Keratinocyte (primary cell): Measurements from ENCODE around the gene HSP90B1. TPM values are rescaled to one million over a fixed set of nuclear protein-coding genes. Genes with fewer than 3 reads are reported as not detected.

Experiments used
- DNase-seq: peaks from one replicate; pipeline ENCODE4 v3.0.0-alpha.2; 2011; ENCODE audit warnings: low read depth, missing footprints, low spot score
- FAIRE-seq: peaks from 2 replicates; lab custom pipeline; 2011; peaks lifted over from hg19 to GRCh38; lab: Jason Lieb, UNC
- H2AFZ ChIP-seq: 2 replicates; pipeline ENCODE4 v1.6.0; 2012; ENCODE audit warnings: low read length, control low read depth, inconsistent platforms; ENCODE audit not compliant: control insufficient read depth
- H3K27ac ChIP-seq: 2 replicates; pipeline ENCODE4 v1.5.1; 2011; ENCODE audit warnings: low read length; ENCODE audit not compliant: control insufficient read depth, insufficient read depth
- H3K27me3 ChIP-seq: 3 replicates; pipeline ENCODE4 v1.6.0; 2011; ENCODE audit warnings: low read length; ENCODE audit not compliant: control insufficient read depth, insufficient read depth; ENCODE audit errors: extremely low read depth
- H3K36me3 ChIP-seq, 2 experiments: 2 replicates in 1 of 2; 3 replicates in 1 of 2; pipeline ENCODE4 v1.5.1; 2011; ENCODE audit warnings: low read length in 2 of 2, mild to moderate bottlenecking in 1 of 2; ENCODE audit not compliant: control insufficient read depth in 2 of 2, insufficient read depth in 2 of 2; ENCODE audit errors: extremely low read depth in 1 of 2
- H3K4me1 ChIP-seq: 3 replicates; pipeline ENCODE4 v1.5.1; 2011; ENCODE audit warnings: low read length; ENCODE audit not compliant: control insufficient read depth, insufficient read depth; ENCODE audit errors: extremely low read depth
- H3K4me2 ChIP-seq: 3 replicates; pipeline ENCODE4 v1.6.0; 2011; ENCODE audit warnings: low read depth, low read length; ENCODE audit not compliant: control insufficient read depth, insufficient read depth; ENCODE audit errors: extremely low read depth
- H3K4me3 ChIP-seq, 3 experiments: fragments of 200-600 bp in 1 of 3; sonication (generic) in 1 of 3; 2 replicates in 2 of 3; 3 replicates in 1 of 3; pipeline ENCODE4 v1.5.1; 2011 to 2016; ENCODE audit warnings: low read length in 3 of 3, mild to moderate bottlenecking in 3 of 3, control low read depth in 2 of 3, inconsistent platforms in 1 of 3, low read depth in 1 of 3, mixed read lengths in 1 of 3, mixed run types in 1 of 3, moderate library complexity in 1 of 3; ENCODE audit not compliant: control insufficient read depth in 2 of 3, insufficient read depth in 2 of 3; ENCODE audit errors: extremely low read depth in 1 of 3
- H3K79me2 ChIP-seq: 2 replicates; pipeline ENCODE4 v1.6.0; 2012; ENCODE audit warnings: low read length; ENCODE audit not compliant: control insufficient read depth, insufficient read depth
- H3K9ac ChIP-seq: 3 replicates; pipeline ENCODE4 v1.6.0; 2011; ENCODE audit warnings: low read length; ENCODE audit not compliant: control insufficient read depth, insufficient read depth; ENCODE audit errors: extremely low read depth
- H3K9me1 ChIP-seq: 3 replicates; pipeline ENCODE4 v1.6.0; 2011; ENCODE audit warnings: low read length; ENCODE audit not compliant: control insufficient read depth, insufficient read depth; ENCODE audit errors: extremely low read depth
- H3K9me3 ChIP-seq: 2 replicates; pipeline ENCODE4 v1.5.1; 2012; ENCODE audit warnings: low read depth, low read length; ENCODE audit not compliant: control insufficient read depth
- H4K20me1 ChIP-seq: 3 replicates; pipeline ENCODE4 v1.6.0; 2011; ENCODE audit warnings: low read length; ENCODE audit not compliant: control insufficient read depth, insufficient read depth; ENCODE audit errors: extremely low read depth
- CTCF ChIP-seq, 3 experiments: IDR thresholded peaks in 1 of 3; conservative IDR thresholded peaks in 1 of 3; optimal IDR thresholded peaks in 1 of 3; 2 replicates in 2 of 3; 3 replicates in 1 of 3; pipeline versions ENCODE3 to v1.5.1; 2011; ENCODE audit warnings: low read length in 3 of 3, mild to moderate bottlenecking in 3 of 3, moderate library complexity in 2 of 3, control low read depth in 1 of 3, inconsistent platforms in 1 of 3; ENCODE audit not compliant: insufficient read depth in 2 of 3; ENCODE audit errors: extremely low read depth in 1 of 3
- EZH2 ChIP-seq: IDR thresholded peaks from one replicate; pipeline ENCODE4 v1.6.1; 2012; ENCODE audit warnings: inconsistent platforms, mild to moderate bottlenecking, low read length, moderate library complexity
- dilution Hi-C: fragments of 300-500 bp; cut with MboI; formaldehyde crosslinking; loops from one replicate; pipeline ENCODE4 v1.7.0; 2020; ENCODE audit warnings: low sequenced_read_pairs; ENCODE audit not compliant: extremely low pct_ligation_motif_present
- polyA plus RNA-seq, 5 experiments: library from polyadenylated mRNA; depleted of rRNA in 3 of 5; stranded (reverse) in 3 of 5; stranded (forward) in 1 of 5; unstranded in 1 of 5; fragments of >200 nt; gene quantifications; 1 replicate in 1 of 5; 2 replicates in 3 of 5; 3 replicates in 1 of 5; pipeline versions ENCODE4 v1.2.1 to v1.2.3, GENCODE V29; 2011 to 2012; ENCODE audit warnings: missing spikeins in 2 of 5, low read depth in 1 of 5, low replicate concordance in 1 of 5

The HSP90B1 gene
- polyA plus RNA-seq, 1 donor (not counting 4 experiments of a cell fraction or from before 2014, with no cell fraction given), result 954 TPM

GRCh38 chr12:103965255-103965589, 35.0 kb downstream of the HSP90B1 start:
- H3K9ac ChIP-seq, result peak overlapping the region; percentile 94
- no peak for FAIRE-seq
- H3K36me3 ChIP-seq, result peaks cover 1 to 9% of the 10 kb centered on the region in 2 experiments
- H3K9me3 ChIP-seq, result no peaks in the 10 kb centered on the region
- peaks cover 29% of the 10 kb centered on the region for H3K4me1 ChIP-seq
- H3K9me1 ChIP-seq, result no peaks in the 10 kb centered on the region
- no peaks in the 10 kb centered on the region for H3K27me3 ChIP-seq
- H3K79me2 ChIP-seq, result peaks cover 66% of the 10 kb centered on the region
- TF ChIP-seq CTCF (optimal IDR thresholded peaks at IDR 0.05 in 1 of 3, IDR thresholded peaks at IDR 0.05 in 1 of 3, conservative IDR thresholded peaks at IDR 0.05 in 1 of 3; ENCODE audit: extremely low read depth in 1 of 3, insufficient read depth in 2 of 3, low read length in 3 of 3) (no peak), EZH2 (no peak)
- H4K20me1 ChIP-seq, result peaks cover 7% of the 10 kb centered on the region
- H3K4me2 ChIP-seq, result peak overlapping the region; percentile 92
- H3K4me3 ChIP-seq, result peak overlapping the region; percentile 68 to 99 (median 80)
- no peak for DNase-seq
- H2AFZ ChIP-seq, result peak overlapping the region; percentile 82
- H3K27ac ChIP-seq, result peak overlapping the region; percentile 90
- dilution Hi-C loops, result no loop called here

GRCh38 chr12:103965590-103966504, 35.6 kb downstream of the HSP90B1 start, which contains the start of gene TDG:
Gene TDG (plus strand): TSS chr12:103965872. CDS start chr12:103966038, 166 bp downstream.
- peak within 1 kb of the TSS; percentile 94 for H3K9ac ChIP-seq
- peak within 1 kb of the TSS; percentile 68 to 99 (median 80) for H3K4me3 ChIP-seq
- peaks cover 29% of the 10 kb centered on the region for H3K4me1 ChIP-seq
- H3K27me3 ChIP-seq, result no peaks in the 10 kb centered on the region
- H4K20me1 ChIP-seq, result peaks cover 7% of the 10 kb centered on the region
- dilution Hi-C loops, result no loop called here
- H3K27ac ChIP-seq, result peak within 1 kb of the TSS; percentile 90
- peaks cover 72% of the 10 kb centered on the region for H3K79me2 ChIP-seq
- FAIRE-seq (peak; percentile 51), DNase-seq (peak; percentile 85)
- peak within 1 kb of the TSS; percentile 82 for H2AFZ ChIP-seq
- peak within 1 kb of the TSS; percentile 97 for H3K4me2 ChIP-seq
- H3K9me3 ChIP-seq, result no peaks in the 10 kb centered on the region
- H3K36me3 ChIP-seq, result peaks cover 1 to 9% of the 10 kb centered on the region in 2 experiments
- H3K9me1 ChIP-seq, result no peaks in the 10 kb centered on the region
- TF ChIP-seq EZH2 (no peak), CTCF (optimal IDR thresholded peaks at IDR 0.05 in 1 of 3, IDR thresholded peaks at IDR 0.05 in 1 of 3, conservative IDR thresholded peaks at IDR 0.05 in 1 of 3; ENCODE audit: extremely low read depth in 1 of 3, insufficient read depth in 2 of 3, low read length in 3 of 3) (peak in 1 of 3 experiments; percentile 52)
